Choroid plexus epithelial cell (primary cell): Measurements from ENCODE around the gene CCDC88B.

Source experiments
- DNase-seq: peaks from one replicate; pipeline ENCODE4 v3.0.0-alpha.2; 2010; ENCODE audit warnings: low read depth
- H3K4me3 ChIP-seq: 2 replicates; pipeline ENCODE4 v1.5.1; 2011; ENCODE audit warnings: low read depth, mild to moderate bottlenecking, control low read depth, low read length, moderate library complexity
- TF ChIP-seq, protein P1 (sequence below): conservative IDR thresholded peaks from 2 replicates; pipeline ENCODE4 v1.5.1; 2011; ENCODE audit warnings: low read depth, mild to moderate bottlenecking, control low read depth, inconsistent platforms, low read length, moderate library complexity

Gene CCDC88B

DNA sequence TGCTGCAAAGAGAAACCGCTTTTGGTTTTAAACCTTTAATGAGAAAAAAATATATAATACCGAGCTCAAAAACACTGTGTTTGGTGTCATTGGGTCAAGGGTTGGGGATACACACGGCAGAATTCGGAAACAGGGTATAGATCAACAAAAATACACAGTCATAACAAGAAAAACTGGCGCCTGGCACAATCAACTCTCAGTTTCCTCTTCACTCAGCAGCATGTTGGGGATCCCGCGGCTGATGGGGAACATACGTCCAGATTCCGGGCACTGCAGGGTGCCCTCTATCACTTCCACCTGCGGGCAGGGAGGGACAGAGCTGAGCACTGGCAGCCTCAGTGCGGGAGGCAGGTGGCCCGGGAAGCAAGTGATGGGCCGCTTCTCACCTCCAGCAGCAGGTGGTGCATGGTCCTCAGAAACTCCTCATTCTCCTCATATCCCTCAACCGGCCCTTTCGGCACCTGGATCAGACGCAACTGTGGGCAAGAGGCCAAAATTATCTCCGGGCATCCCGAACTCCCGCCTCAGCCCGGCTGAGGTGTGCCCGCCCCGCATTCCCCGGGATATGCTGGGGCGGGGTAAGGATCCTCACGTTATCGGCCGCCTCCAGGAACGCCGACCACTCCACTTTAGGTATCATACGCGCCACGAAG is 23.2 kb upstream of the CCDC88B start:
- TF ChIP-seq, protein P1, sequence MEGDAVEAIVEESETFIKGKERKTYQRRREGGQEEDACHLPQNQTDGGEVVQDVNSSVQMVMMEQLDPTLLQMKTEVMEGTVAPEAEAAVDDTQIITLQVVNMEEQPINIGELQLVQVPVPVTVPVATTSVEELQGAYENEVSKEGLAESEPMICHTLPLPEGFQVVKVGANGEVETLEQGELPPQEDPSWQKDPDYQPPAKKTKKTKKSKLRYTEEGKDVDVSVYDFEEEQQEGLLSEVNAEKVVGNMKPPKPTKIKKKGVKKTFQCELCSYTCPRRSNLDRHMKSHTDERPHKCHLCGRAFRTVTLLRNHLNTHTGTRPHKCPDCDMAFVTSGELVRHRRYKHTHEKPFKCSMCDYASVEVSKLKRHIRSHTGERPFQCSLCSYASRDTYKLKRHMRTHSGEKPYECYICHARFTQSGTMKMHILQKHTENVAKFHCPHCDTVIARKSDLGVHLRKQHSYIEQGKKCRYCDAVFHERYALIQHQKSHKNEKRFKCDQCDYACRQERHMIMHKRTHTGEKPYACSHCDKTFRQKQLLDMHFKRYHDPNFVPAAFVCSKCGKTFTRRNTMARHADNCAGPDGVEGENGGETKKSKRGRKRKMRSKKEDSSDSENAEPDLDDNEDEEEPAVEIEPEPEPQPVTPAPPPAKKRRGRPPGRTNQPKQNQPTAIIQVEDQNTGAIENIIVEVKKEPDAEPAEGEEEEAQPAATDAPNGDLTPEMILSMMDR, result peak; percentile 20
- peak; percentile 26 for DNase-seq
- H3K4me3 ChIP-seq, result peak overlapping the region; percentile 99

- peak within 1 kb of the TSS; percentile 99 for H3K4me3 ChIP-seq
- peak; percentile 99 for DNase-seq
- TF ChIP-seq, protein P1, result no peak
These were observed 22.6 kb upstream of the CCDC88B start, which contains the start of gene TRMT112 for GRCh38 chr11:64317325-64317960. TSS of gene TRMT112 (minus strand) at chr11:64317559. CDS start at chr11:64317526, 33 bp downstream.

- TF ChIP-seq, protein P1, result no peak
- H3K4me3 ChIP-seq, result peak within 1 kb of the TSS; percentile 99
- peak; percentile 97 for DNase-seq
These were observed 21.8 kb upstream of the CCDC88B start, which contains the start of gene PRDX5 for GRCh38 chr11:64317961-64318765. TSS of gene PRDX5 (plus strand) at chr11:64318121. CDS start at chr11:64318216, 95 bp downstream.

DNA sequence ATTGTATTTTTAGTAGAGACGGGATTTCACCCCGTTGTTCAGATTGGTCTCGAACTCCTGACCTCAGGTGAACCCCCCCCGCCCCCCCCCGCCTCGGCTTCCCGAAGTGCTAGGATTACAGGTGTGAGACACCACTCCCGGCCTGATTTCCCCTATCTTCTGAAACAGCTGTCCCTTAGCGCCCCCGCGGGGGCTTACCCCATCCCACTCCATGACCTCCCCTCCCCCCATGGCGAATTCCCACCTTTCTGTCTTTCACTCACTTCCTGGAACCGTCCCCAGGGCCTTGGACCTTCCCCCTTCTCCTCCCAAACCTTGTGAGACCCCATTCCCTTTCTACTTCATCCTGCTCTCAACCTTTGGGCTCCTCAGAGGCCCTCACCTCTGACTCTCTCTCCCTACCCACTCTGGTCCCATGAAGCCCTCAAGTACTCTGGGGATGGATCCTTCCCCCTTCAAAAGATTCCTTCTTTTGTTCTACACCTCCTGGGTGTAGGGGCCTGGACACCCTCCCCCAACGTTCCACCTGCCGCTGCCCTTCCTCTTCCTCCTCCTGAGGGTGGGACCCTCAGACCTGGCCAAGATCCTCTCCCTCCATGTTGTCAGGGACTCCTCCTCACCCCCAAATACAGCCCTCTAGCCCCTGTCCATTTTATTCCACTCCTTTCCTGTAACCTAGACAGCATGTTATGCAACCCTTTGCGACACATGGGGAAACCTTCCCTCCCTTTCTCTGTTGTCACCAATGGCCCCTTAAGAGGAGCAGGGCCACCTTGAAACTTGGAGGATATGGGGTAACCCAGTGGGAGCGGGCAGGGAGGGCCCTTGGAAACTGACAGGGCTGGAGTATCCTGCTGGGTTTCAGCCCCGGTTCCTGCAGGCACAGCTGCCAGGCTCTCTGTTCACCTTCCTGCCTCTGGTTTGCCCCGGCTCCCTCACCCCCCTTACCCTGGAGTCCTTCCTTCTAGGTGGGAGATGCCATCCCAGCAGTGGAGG is 20.9 kb upstream of the CCDC88B start:
- no peak for DNase-seq
- H3K4me3 ChIP-seq, result peak overlapping the region; percentile 99
- TF ChIP-seq, protein P1, result no peak

- TF ChIP-seq, protein P1, result no peak
- DNase-seq, result no peak
- no peak overlapping the region for H3K4me3 ChIP-seq
These were observed 19.4 kb upstream of the CCDC88B start for GRCh38 chr11:64320556-64320955.

DNA sequence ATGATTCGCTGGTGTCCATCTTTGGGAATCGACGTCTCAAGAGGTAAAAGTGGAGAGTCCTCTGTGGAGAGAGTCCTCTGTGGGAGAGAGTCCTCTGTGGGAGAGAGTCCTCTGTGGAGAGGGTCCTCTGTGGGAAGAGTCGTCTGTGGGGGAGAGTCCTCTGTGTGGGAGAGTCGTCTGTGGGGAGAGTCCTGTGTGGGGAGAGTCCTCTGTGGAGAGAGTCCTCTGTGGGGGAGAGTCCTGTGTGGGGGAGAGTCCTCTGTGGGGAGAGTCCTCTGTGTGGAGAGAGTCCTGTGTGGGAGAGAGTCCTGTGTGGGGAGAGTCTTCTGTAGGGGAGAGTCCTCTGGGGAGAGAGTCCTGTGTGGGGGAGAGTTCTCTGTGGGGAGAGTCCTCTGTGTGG is 19.0 kb upstream of the CCDC88B start:
- TF ChIP-seq, protein P1, result no peak
- no peak overlapping the region for H3K4me3 ChIP-seq
- no peak for DNase-seq
